Cardiac septum (tissue), 1 donor: ENCODE data around the gene DOCK8. TPM values are rescaled to one million over a fixed set of nuclear protein-coding genes. Genes with fewer than 3 reads are reported as not detected.

ENCODE experiments used
- DNase-seq: peaks from one replicate; pipeline ENCODE4 v3.0.0-alpha.2; 2020; ENCODE audit warnings: low spot score
- intact Hi-C: fragments of 100-400 bp; cut with DNase I; formaldehyde crosslinking; loops from one replicate; pipeline ENCODE4 v1.14.0; 2022
- total RNA-seq: library from RNA; stranded (reverse); fragmentation: NEBNext Ultra II Directional; extraction: Animal tissue kit (Norgen Biotek cat#: 25700); gene quantifications from one replicate; pipeline ENCODE4 v1.2.1, GENCODE V29; 2021
- donor health status: DM: no; HTN: no; CAD: no.

The DOCK8 gene
- total RNA-seq, 1 donor from 2014 or later, result 2.4 TPM

DNA sequence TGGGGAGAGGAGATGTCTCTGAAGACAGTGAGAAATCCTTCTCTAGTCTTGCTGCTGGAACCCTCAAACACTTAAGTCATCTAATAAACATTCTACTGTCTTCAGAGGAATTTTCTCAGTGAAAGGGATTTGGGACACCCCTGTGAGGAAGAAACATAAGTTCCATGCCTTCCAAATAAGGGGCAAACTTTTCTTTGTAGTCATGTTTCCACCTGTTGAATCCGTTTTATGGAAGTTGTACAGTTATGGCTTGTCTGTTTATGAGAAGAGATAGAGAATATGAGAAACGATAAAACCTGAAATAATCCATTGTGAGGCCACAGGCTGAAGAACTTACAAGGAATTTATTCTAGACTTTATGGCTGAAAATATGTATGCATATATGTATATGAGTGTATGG, 49.6 kb downstream of the DOCK8 start:
- no peak for DNase-seq
- intact Hi-C loops, result no loop called here

DNA sequence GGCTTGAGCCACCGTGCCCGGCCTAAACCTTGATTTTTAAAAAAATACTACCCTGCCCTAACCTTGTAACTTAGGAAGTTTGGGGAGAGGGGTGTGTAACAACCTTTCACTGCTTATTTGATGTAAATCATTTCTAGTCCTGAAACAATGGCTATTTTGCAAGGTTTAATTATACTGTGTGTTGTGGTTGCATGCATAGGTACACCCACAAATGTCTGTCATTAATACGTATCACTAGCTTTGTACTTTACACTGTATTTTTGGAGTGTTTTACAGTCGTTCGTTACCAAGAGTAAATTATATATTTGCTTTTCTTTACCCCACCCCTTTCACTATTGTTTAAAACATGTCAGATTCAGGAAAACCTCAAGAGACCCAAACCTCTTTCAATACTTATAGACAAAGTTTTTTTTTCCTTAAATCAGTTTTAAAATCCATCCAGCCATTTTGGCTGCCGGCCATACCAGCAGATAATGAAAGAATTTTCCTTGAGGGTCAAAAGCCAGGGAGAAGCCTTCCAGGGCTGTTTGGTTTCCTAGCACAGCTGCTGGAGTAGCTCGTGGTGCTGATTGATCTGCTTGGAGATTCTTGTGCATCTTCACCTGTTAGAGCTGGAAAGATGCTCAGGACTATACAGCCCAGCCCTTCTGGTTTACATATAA, 50.7 kb downstream of the DOCK8 start:
- DNase-seq, result no peak
- intact Hi-C loops, result no loop called here

GRCh38 chr9:266228-266627, 51.6 kb downstream of the DOCK8 start:
- intact Hi-C loops, result no loop called here

DNA sequence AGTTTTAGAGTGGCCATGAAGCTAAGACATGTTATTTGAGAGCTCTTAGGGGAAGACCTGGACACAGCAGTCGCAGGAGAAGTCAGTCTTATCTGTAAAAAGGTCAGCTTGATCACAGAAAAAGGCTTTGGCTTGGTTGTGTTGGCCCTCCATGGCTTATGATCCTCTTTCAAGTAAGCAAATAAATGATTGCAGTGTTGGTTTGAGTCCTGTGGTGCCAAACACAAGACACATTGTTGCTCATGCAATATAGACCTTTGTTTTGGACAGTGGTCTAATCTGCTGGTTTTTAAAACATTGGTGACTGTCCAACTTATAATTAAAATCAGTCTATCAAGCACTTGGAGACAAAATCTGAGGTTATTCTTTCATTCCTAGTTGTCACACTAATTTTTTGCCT, 54.0 kb downstream of the DOCK8 start:
- intact Hi-C loops, result no loop called here
- no peak for DNase-seq

More at GRCh38 chr9:266228-266627, 51.6 kb downstream of the DOCK8 start:
- no peak for DNase-seq

- DNase-seq, result no peak
- intact Hi-C loops, result no loop called here
These were observed 54.5 kb downstream of the DOCK8 start for GRCh38 chr9:269081-269711.

DNA sequence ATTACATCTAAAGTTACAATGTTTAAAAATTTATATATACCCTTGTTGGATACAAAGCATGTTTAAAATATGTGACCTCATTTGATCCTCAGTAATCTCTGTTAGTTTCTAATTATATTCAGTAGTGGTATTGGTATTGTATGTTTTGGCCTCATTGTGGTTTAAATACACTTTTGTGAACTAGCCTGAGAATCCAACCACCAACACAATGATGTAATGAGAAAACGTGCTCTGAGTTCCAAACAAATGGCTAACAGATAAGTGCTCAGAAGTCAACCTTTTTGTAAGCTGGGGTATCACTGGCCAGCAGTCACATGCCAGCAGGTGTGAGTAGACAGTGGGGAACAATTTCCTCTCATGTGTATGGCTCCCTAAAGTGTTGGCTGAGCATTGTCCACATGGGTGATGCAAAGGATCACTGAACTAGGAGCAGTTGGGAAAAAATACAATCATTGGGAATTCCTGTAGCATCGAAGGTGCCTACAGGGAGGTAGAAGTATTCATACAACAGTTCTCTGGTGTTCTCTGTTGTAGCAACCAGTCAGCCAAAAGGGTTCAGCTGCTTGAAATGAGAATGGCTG, 56.1 kb downstream of the DOCK8 start:
- intact Hi-C loops, result no loop called here
- DNase-seq, result no peak

DNA sequence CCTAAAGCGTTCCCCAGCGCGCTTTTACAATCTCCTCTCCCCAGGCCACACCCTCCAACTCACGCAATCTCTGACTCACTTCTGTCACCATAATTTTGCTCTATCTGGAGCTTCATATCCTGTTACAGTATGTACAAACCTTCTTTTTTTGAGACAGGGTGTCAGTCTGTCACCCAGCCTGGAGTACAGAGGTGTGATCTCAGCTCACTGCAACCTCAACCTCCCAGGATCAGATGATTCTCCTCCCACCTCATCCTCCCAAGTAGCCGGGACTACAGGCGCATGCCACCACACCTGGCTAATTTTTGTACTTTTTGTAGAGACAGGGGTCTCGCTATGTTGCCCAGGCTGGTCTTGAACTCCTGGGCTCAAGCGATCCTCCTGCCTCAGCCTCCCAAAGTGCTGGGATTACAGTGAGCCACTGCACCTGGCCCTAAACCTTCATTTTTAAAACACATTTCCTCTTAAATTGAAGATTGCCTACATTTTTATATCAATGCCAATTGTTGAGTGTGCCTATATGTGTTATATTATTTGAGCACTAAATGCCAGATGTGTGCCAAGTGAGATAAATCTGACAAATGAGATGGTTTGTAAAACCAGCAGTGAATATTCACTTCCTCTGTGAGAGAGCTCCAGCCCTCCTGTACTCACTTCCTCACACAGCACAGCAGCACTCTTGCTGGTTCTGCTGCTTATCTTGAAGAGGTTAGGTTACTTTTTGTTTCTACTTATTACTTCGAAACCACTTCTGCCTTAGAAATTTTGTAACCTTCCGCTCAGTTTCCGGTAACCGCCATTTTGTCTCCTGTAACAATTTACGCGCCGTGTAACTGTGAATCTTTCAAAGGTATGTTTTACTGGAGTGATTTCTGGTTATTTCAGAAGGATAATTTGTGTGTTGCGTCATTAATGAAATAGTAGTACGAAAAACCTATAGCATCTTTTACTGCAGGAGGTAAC, 57.9 kb downstream of the DOCK8 start:
- no peak for DNase-seq
- intact Hi-C loops, result no loop called here

DNA sequence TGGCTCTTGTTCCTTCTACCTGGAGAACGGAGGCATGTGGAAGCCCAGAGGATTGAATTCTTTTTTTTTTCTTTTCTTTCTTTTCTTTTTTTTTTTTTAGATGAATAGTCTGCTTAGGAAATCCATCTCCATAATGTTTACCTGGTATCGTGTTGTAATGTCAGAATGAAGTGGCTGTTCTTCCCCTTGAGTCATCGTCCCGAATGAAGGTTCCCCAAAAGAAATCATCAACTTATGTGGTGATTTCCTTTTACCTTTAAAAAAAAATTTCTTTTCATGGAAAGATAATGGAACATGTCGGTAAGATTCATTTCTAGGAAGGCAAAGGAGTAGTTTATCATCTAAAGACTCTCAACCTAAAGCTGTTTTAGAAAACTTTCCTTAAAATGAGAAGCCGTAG, 59.7 kb downstream of the DOCK8 start:
- intact Hi-C loops, result no loop called here
- DNase-seq, result no peak

DNA sequence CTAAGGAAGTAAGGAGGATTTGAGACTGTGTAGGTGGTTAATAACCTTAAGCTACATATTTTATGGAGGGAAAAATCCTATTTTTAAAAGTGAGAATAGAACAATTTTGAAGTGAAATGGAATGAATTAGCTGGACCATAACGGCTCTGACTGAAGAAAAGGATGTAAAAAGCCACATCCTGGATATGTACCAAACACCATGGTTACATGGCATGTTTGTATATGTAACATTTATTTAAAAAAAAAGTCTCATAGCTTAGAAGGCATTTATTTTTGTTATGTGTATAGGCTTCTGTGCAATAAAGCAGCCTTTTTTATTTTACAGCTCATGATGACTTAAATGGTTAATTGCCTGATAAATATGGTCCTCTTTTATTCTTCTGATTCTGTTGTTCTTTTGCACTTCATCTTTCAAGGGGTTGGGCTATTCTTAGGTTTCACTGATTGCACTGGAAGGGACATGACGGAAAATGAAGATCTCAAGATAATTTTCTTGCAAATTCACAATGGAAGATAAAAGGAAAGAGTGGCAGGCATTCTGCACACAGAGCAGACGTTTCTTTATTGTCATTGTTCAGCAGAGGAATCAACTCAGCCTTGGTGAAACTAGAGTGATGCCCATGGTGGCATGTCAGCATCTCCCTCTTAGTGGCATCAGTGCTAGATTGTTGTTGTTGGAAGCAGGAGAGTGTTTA, 63.1 kb downstream of the DOCK8 start:
- intact Hi-C loops, result no loop called here
- DNase-seq, result no peak

DNA sequence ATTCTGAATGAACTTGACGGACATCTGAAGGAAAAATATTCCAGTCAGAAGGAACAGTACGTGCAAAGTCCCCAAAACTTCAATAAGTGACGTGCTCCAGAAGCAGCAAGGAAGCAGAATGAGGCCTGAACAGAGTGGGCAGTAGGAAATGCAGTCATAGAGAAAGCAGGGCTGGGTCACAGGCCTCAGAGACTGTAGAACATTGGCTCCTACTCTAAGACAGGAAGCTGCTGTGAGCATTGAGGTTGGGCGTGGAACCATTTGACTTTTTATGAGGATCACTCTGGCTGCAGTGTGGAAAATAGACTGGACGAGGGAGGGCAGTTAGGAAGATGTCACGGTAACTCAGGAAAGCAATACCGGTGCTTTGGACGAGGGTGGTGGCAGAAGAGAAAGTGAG, 64.0 kb downstream of the DOCK8 start:
- no peak for DNase-seq
- intact Hi-C loops, result no loop called here

- no peak for DNase-seq
- intact Hi-C loops, result no loop called here
These were observed 65.0 kb downstream of the DOCK8 start for GRCh38 chr9:279674-280073.

DNA sequence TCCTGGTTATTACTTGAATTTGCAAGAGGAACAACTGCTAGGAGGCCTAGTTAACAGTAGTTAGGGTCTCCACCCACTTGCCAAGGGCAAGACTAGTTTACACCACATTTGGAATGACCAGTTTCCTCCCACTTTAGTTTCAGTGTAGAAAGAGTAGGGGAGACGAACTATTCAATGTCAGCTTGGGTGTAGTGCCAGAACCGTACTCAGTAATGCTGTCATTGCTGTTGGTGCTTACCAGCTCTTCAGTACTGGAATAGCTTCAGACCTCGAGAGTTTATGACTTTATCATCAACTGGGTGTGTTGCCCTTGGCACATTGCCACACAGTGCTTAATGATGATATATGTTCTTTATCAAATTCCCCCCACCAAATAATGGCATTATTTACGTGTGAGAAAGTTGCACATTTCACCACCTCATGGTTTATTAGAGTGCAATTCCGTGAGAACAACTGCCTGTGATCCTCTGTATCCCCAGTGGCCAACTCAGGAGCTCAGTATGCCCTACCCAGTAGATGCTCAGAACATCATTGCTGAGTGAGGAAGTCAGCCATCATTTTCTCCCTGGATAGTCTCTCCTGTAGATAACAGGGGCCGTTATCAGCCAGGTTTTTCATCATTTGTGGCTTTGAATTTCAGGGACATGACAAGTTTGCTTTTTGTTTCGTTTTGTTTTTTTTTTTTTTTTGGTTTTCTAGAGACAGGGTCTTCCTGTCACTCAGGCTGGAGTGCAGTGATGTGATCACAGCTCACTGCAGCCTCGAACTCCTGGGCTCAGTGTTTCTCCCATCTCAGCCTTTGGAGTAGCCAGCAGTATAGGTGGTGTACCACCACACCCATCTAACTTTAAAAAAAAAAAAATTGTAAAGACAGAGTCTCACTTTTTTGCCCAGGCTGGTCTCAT, 67.3 kb downstream of the DOCK8 start:
- no peak for DNase-seq
- intact Hi-C loops, result no loop called here

DNA sequence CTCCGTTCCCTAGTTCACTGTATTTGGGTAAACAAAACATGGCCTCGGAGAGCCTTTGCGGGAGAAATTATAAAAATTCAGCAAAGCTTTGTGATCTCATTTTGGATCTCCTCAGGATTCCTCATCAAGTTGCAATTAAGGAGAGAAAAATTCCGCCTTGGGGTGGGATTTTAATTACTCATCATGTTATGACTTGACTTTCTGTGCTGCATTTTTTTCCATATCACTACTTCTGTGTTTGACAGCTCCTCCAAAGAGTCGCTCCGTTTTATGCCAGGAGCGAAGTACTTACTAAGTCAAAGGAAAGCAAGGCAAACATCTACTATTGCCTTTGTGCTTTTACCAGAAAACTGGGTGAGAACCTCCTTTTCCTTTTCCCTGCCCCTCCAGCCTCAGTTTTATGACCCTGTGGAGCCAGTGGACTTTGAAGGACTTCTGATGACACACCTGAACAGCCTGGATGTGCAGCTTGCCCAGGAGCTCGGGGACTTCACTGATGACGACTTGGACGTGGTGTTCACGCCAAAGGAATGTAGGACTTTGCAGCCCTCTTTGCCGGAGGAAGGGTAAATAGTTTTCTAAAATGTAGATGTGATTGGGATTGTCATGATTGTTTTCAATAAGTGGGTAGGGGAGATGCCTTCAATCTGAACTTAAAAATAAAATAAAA, 71.5 kb downstream of the DOCK8 start:
- no peak for DNase-seq
- intact Hi-C loops, result no loop called here

DNA sequence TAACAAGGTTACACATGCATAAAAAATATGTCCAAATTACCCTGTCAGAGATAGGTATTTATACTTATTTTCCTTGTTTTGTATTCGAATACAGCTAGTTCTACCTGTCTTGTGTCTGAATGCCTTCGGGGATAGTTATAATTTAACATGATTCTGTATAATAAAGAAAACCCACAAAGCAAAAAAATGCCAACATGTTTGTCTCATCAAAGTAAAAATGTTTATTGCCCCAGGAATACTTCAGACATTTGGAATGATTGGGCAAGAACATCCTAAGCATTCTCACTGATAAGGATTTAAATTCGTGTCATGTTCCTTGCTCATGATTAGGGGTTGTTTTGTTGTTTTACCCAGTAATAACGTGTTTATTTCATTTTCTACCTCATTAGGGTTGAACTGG, 74.5 kb downstream of the DOCK8 start:
- intact Hi-C loops, result no loop called here
- no peak for DNase-seq

- intact Hi-C loops, result no loop called here
- no peak for DNase-seq
These were observed 78.2 kb downstream of the DOCK8 start for GRCh38 chr9:292915-293314.

DNA sequence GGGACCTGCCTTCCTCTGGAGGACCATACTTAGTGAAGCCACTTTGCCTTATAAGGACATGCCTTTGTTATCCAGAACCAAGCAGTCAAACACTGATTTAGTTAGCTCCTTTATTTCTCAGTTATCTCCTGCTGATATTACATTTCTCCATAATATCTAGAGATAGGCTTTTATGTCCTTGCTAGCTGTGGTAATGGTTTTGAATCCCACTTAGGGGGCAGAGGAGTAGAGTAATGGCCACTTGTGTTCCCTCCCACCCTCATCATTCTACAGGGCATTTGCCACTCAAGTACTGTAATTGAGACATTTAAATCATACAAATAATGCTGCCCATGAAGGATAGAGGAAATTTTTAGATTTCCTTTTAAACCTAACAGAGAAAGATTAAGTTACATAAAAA, 80.9 kb downstream of the DOCK8 start:
- no peak for DNase-seq
- intact Hi-C loops, result no loop called here

DNA sequence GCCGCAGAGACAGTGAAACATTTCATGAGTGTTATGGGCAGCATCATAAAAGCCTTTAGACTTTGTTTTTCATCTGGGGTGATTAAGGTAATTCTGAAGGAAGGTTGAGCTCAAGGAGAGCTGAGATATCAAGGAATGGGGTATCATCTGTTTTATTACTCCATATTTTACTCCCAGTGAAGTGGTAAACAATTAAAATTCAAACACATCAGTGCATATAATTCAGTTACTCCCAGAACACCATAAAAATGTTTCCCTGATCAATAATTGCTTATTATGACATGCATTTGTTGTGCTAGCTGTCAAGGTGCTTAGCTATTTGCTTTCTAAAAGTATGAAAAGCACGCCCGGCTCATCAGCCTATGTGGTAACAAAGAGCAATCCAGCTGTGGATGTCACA, 81.7 kb downstream of the DOCK8 start:
- no peak for DNase-seq
- intact Hi-C loops, result no loop called here
